SK-N-MC (cell line): ENCODE data around the gene ZNF518B.

ENCODE experiments used
- DNase-seq: peaks from one replicate; pipeline ENCODE4 v3.0.0-alpha.2; 2011; ENCODE audit warnings: low read depth, low spot score
- H3K27ac ChIP-seq: fragments of 200-600 bp; sonication (generic); 2 replicates; pipeline ENCODE4 v1.5.1; 2016; ENCODE audit warnings: mixed run types
- H3K36me3 ChIP-seq: fragments of 200-600 bp; sonication (generic); 2 replicates; pipeline ENCODE4 v1.6.1; 2017; ENCODE audit warnings: antibody characterized with exemption, low read length, mixed read lengths; ENCODE audit not compliant: insufficient read depth
- H3K4me3 ChIP-seq: fragments of 200-600 bp; sonication (generic); 2 replicates; pipeline ENCODE4 v1.5.1; 2016
- H3K9ac ChIP-seq: fragments of 200-600 bp; sonication (generic); 2 replicates; pipeline ENCODE4 v1.8.0; 2017; ENCODE audit warnings: mixed run types, mixed read lengths; ENCODE audit not compliant: insufficient read length
- H3K9me3 ChIP-seq: fragments of 200-600 bp; sonication (generic); 2 replicates; pipeline ENCODE4 v1.6.1; 2017; ENCODE audit warnings: low read depth, mild to moderate bottlenecking, antibody characterized with exemption, low read length, moderate library complexity, mixed read lengths
- EZH2 ChIP-seq: fragments of 200-600 bp; sonication (generic); IDR thresholded peaks from one replicate; pipeline ENCODE4 v1.6.1; 2017; ENCODE audit warnings: antibody characterized with exemption
- FOXP2 ChIP-seq: optimal IDR thresholded peaks from 2 replicates; pipeline ENCODE3; 2011; ENCODE audit warnings: mild to moderate bottlenecking, moderate library complexity; ENCODE audit not compliant: insufficient read depth; ENCODE audit errors: extremely low read length, control extremely low read depth
- POLR2AphosphoS5 ChIP-seq: IDR thresholded peaks from 2 replicates; pipeline ENCODE4 v1.6.1; 2012; ENCODE audit warnings: mild to moderate bottlenecking, low read depth, low read length, borderline replicate concordance

The ZNF518B gene

GRCh38 chr4:10413177-10413576 lies 44.0 kb downstream of the ZNF518B start:
- H3K27ac ChIP-seq, result no peak overlapping the region
- DNase-seq, result no peak
- no peaks in the 10 kb centered on the region for H3K36me3 ChIP-seq
- H3K9ac ChIP-seq, result no peak overlapping the region
- H3K9me3 ChIP-seq, result no peaks in the 10 kb centered on the region
- TF ChIP-seq EZH2 (no peak), FOXP2 (no peak), POLR2AphosphoS5 (no peak)
- H3K4me3 ChIP-seq, result no peak overlapping the region

DNA sequence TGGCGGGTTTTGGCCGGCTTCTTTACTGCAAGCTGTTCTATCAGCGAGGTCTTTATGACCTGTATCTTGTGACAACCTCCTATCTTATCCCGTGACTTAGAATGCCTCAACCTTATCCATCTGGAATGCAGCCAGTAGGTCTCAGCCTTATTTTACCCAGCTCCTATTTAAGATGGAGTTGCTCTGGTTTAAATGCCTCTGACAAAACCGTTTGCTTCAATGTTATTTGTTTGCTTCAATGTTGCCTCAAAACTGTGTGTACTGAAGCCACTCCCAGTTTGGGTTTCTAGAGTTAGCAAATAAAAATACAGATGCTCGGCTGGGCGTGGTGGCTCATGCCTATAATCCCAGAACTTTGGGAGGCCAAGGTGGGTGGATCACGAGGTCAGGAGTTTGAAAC lies 51.6 kb downstream of the ZNF518B start:
- Histone ChIP-seq H3K27ac (no peak overlapping the region), H3K9me3 (no peaks in the 10 kb centered on the region), H3K36me3 (no peaks in the 10 kb centered on the region), H3K9ac (no peak overlapping the region), H3K4me3 (no peak overlapping the region)
- DNase-seq, result no peak
- no peak for TF ChIP-seq EZH2
- TF ChIP-seq POLR2AphosphoS5, result no peak
- no peak for TF ChIP-seq FOXP2

GRCh38 chr4:10403633-10404445 lies 53.4 kb downstream of the ZNF518B start:
- H3K27ac ChIP-seq, result no peak overlapping the region
- no peaks in the 10 kb centered on the region for H3K36me3 ChIP-seq
- no peak overlapping the region for H3K4me3 ChIP-seq
- no peak for DNase-seq
- H3K9me3 ChIP-seq, result no peaks in the 10 kb centered on the region
- TF ChIP-seq FOXP2, result no peak
- no peak for TF ChIP-seq POLR2AphosphoS5
- no peak for TF ChIP-seq EZH2
- no peak overlapping the region for H3K9ac ChIP-seq

DNA sequence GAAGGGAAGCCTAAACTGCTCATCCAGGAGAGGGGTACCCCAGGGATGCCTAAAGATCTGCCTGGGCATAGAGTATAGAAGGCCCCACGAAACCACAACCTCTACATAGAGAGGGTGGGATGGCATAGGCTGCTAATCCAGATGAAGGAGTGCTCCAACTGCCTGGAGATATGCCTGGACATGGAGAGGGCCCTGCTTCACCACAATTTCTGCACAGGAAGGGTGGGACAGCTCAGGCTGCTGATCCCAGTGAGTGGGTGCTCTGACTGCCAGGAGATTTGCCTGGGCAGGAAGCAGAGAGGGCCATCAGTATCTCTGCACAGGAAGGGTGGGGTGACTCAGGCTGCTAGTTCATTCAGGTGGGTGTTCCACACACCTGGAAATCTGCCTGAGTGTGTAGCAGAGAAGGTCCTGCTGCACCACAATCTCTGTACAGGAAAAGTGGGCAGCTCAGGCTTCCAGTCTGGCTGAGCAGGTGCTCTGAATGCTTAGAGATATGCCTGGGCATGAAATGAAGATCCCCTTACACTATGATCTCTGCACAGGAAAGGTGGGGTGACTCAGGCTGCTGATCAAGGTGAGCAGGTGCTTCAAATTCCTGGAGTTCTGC lies 61.1 kb downstream of the ZNF518B start:
- no peak for DNase-seq
- no peak overlapping the region for H3K4me3 ChIP-seq
- H3K27ac ChIP-seq, result no peak overlapping the region
- no peaks in the 10 kb centered on the region for H3K9me3 ChIP-seq
- no peak for TF ChIP-seq POLR2AphosphoS5
- TF ChIP-seq EZH2, result no peak
- no peak for TF ChIP-seq FOXP2
- H3K36me3 ChIP-seq, result no peaks in the 10 kb centered on the region
- H3K9ac ChIP-seq, result no peak overlapping the region
